Measurements from ENCODE around the gene PIGT.

DNA sequence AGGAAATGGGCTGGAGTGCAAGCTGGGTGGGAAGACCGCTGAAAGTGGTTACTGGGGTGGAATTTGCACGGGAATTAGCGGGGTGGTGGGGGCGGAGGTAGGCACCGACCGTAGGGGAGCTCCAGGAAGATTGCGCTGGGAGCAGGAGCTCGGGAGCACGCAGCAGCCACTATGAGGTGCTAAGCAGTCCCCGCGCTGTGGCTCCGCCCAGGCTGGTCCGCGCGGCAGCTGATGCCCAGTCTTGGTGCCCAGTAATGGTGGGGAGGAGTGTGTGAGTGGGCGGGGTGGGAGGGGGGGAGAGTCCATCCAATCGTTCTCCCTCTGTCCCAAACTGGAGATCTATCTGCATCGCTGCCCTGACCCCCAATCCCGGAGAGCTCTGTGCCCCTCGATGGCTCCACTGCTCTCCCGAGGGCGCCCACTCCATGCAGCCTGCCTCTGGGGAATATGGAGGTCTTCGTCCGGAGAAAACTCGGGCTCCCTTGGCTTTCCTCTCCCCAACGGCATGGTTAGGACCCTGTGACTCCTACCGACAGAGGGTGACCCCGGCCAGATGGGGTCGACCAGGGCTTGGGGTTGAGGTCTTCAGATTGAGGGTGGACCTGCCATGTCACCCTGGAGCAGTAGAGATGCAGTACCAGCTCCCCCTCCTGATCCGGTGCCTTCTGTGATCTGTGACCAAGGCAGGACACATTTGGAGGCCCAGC, 43.1 kb upstream of the PIGT start:
- TF ChIP-seq, protein P1, sequence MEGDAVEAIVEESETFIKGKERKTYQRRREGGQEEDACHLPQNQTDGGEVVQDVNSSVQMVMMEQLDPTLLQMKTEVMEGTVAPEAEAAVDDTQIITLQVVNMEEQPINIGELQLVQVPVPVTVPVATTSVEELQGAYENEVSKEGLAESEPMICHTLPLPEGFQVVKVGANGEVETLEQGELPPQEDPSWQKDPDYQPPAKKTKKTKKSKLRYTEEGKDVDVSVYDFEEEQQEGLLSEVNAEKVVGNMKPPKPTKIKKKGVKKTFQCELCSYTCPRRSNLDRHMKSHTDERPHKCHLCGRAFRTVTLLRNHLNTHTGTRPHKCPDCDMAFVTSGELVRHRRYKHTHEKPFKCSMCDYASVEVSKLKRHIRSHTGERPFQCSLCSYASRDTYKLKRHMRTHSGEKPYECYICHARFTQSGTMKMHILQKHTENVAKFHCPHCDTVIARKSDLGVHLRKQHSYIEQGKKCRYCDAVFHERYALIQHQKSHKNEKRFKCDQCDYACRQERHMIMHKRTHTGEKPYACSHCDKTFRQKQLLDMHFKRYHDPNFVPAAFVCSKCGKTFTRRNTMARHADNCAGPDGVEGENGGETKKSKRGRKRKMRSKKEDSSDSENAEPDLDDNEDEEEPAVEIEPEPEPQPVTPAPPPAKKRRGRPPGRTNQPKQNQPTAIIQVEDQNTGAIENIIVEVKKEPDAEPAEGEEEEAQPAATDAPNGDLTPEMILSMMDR (IDR thresholded peaks at IDR 0.05), result peak in 1 of 6 experiments; percentile 26
- TF ChIP-seq POLR2AphosphoS5 (IDR thresholded peaks at IDR 0.05) (no peak), POLR2A (IDR thresholded peaks at IDR 0.05) (no peak)
